K562 (cell line): ENCODE results near the gene ALDH7A1. TPM values are rescaled to one million over a fixed set of nuclear protein-coding genes. Genes with fewer than 3 reads are reported as not detected.

Source experiments
- ATAC-seq: fragments of 200-7000 bp; cut with Tn5 transposase; 3 replicates; pipeline ENCODE4 v1.9.1; 2020; ENCODE audit warnings: moderate library complexity
- BruUV-seq: library from RNA; stranded (reverse); fragments of 400-500 nt; replicated peaks from 2 replicates; lab custom pipeline; 2021; lab: Mats Ljungman, UMichigan
- CTCF ChIA-PET: fragments of 300-600 bp; formaldehyde crosslinking; extraction: SDS; loops from one replicate; lab custom pipeline; 2021; ENCODE audit warnings: low intra/inter-chr PET ratio; lab: Yijun Ruan, JAX
- POLR2A ChIA-PET: fragments of 300-600, 350-650 bp; sonication (Branson Sonifier 250); formaldehyde crosslinking; extraction: SDS; loops from one replicate; lab custom pipeline; 2021; ENCODE audit warnings: antibody characterized with exemption, inconsistent platforms; lab: Yijun Ruan, JAX
- DNase-seq, 4 experiments: peaks; one replicate each; pipeline versions ENCODE4 v3.0.0 to v3.0.0-alpha.2; 2011 to 2018; ENCODE audit warnings: low spot score in 3 of 4, mixed read lengths in 3 of 4; ENCODE audit errors: extremely low read depth in 1 of 4
- FAIRE-seq: peaks from 2 replicates; lab custom pipeline; 2011; peaks lifted over from hg19 to GRCh38; lab: Jason Lieb, UNC
- H2AFZ ChIP-seq: 2 replicates; pipeline ENCODE4 v1.6.0; 2011; ENCODE audit warnings: low read depth, low read length, control low read depth, inconsistent platforms
- H3K27ac ChIP-seq: fragments of 200-600 bp; 3 replicates; pipeline ENCODE4 v1.8.0; 2011; ENCODE audit warnings: low read depth, mild to moderate bottlenecking, control low read depth, inconsistent platforms, low read length, moderate library complexity, mixed read lengths; ENCODE audit errors: extremely low read depth
- H3K27me3 ChIP-seq, 2 experiments: fragments of 300-600 bp in 1 of 2; 2 replicates in 1 of 2; 3 replicates in 1 of 2; pipeline versions ENCODE4 v1.6.0 to v1.8.0; 2011; ENCODE audit warnings: inconsistent platforms in 2 of 2, low read length in 2 of 2, mild to moderate bottlenecking in 1 of 2, mixed read lengths in 1 of 2, moderate library complexity in 1 of 2; ENCODE audit not compliant: control insufficient read depth in 2 of 2, insufficient read depth in 2 of 2
- H3K36me3 ChIP-seq: fragments of 300-600 bp; 3 replicates; pipeline ENCODE4 v1.8.0; 2011; ENCODE audit warnings: mild to moderate bottlenecking, low read length, inconsistent platforms; ENCODE audit not compliant: control insufficient read depth, insufficient read depth
- H3K4me1 ChIP-seq, 2 experiments: fragments of 200-600 bp in 1 of 2; replicated peaks in 1 of 2; 2 replicates in 1 of 2; 3 replicates in 1 of 2; pipeline versions ENCODE4 v1.5.1 to v1.8.0; 2011; ENCODE audit warnings: inconsistent platforms in 2 of 2, low read length in 2 of 2, mild to moderate bottlenecking in 1 of 2, mixed read lengths in 1 of 2, moderate library complexity in 1 of 2; ENCODE audit not compliant: control insufficient read depth in 2 of 2, insufficient read depth in 2 of 2
- H3K4me2 ChIP-seq: 2 replicates; pipeline ENCODE4 v1.6.1; 2011; ENCODE audit warnings: low read length, control low read depth, inconsistent platforms, mixed read lengths; ENCODE audit not compliant: insufficient read depth
- H3K4me3 ChIP-seq: fragments of 200-600 bp; sonication (generic), shearing (Covaris generic); 2 replicates; pipeline ENCODE4 v1.5.1; 2016; ENCODE audit warnings: control low read depth, inconsistent platforms
- H3K79me2 ChIP-seq: fragments of 200-600 bp; 3 replicates; pipeline ENCODE4 v1.8.0; 2011; ENCODE audit warnings: low read length, inconsistent platforms; ENCODE audit not compliant: control insufficient read depth, insufficient read depth
- H3K9ac ChIP-seq, 2 experiments: 2 replicates each; pipeline versions ENCODE4 v1.6.0 to v1.6.1; 2011; ENCODE audit warnings: low read depth in 2 of 2, low read length in 2 of 2, control low read depth in 1 of 2, inconsistent platforms in 1 of 2, mild to moderate bottlenecking in 1 of 2, mixed read lengths in 1 of 2; ENCODE audit not compliant: insufficient read depth in 1 of 2
- H3K9me1 ChIP-seq: one replicate; pipeline ENCODE4 v1.6.0; 2011; ENCODE audit warnings: inconsistent platforms, mild to moderate bottlenecking, low read length, moderate library complexity; ENCODE audit not compliant: control insufficient read depth, insufficient read depth
- H3K9me3 ChIP-seq: replicated peaks from 2 replicates; pipeline ENCODE4 v1.5.1; 2011; ENCODE audit warnings: low read depth, low read length, inconsistent platforms; ENCODE audit not compliant: control insufficient read depth, insufficient read depth
- H4K20me1 ChIP-seq: replicated peaks from 2 replicates; pipeline ENCODE4 v1.6.1; 2011; ENCODE audit warnings: low read length, inconsistent platforms, mixed read lengths; ENCODE audit not compliant: control insufficient read depth, insufficient read depth
- ATF1 ChIP-seq, 2 experiments: fragments of 450-650 bp in 1 of 2; IDR thresholded peaks; 2 replicates each; pipeline ENCODE4 v1.6.1; 2016; ENCODE audit warnings: missing compliant biosample characterization in 1 of 2, missing genetic modification characterization in 1 of 2
- DEAF1 ChIP-seq: fragments of 450-650 bp; formaldehyde crosslinking; IDR thresholded peaks from 2 replicates; pipeline ENCODE4 v1.4.0; 2020; ENCODE audit warnings: mild to moderate bottlenecking, moderate library complexity
- FOXA1 ChIP-seq: fragments of 450-650 bp; IDR thresholded peaks from 2 replicates; pipeline ENCODE4 v1.6.1; 2016; ENCODE audit warnings: mild to moderate bottlenecking, borderline replicate concordance
- HDAC8 ChIP-seq: fragments of 450-650 bp; IDR thresholded peaks from 2 replicates; pipeline ENCODE4 v1.6.1; 2016; ENCODE audit warnings: mild to moderate bottlenecking, missing genetic modification characterization, moderate library complexity, missing compliant biosample characterization
- NBN ChIP-seq: fragments of 450-650 bp; IDR thresholded peaks from 2 replicates; pipeline ENCODE4 v1.6.1; 2016; ENCODE audit warnings: low read depth, mild to moderate bottlenecking
- NELFE ChIP-seq: IDR thresholded peaks from 2 replicates; pipeline ENCODE4 v1.6.1; 2011; ENCODE audit warnings: mild to moderate bottlenecking; ENCODE audit not compliant: insufficient read depth, insufficient read length
- RAD51 ChIP-seq: fragments of 450-650 bp; IDR thresholded peaks from 2 replicates; pipeline ENCODE4 v1.7.1; 2016; ENCODE audit warnings: low read depth, mild to moderate bottlenecking, borderline replicate concordance
- SMARCA4 ChIP-seq: fragments of 450-650 bp; IDR thresholded peaks from 2 replicates; pipeline ENCODE4 v1.6.1; 2016
- ZC3H11A ChIP-seq: IDR thresholded peaks from 2 replicates; pipeline ENCODE4 v1.6.1; 2012; ENCODE audit warnings: low read depth, low read length, improper control_type of control experiment
- ZNF197 ChIP-seq: fragments of 200-800 bp; sonication (Bioruptor generic); IDR thresholded peaks from 2 replicates; pipeline ENCODE4 v1.6.1; 2016; ENCODE audit warnings: low read depth, missing genetic modification characterization, missing compliant biosample characterization
- ZNF740 ChIP-seq, 3 experiments: fragments of 200-800 bp in 1 of 3; sonication (Bioruptor generic) in 1 of 3; sonication (generic) in 1 of 3; formaldehyde crosslinking in 1 of 3; IDR thresholded peaks; 2 replicates each; pipeline versions ENCODE4 v1.6.1 to v1.8.0; 2016 to 2022; ENCODE audit warnings: mild to moderate bottlenecking in 2 of 3, missing compliant biosample characterization in 2 of 3, missing genetic modification characterization in 2 of 3, missing genetic modification reagents in 1 of 3
- WGBS: fragments of 100-300 bp; shearing (Covaris generic); methylation state at CpG from one replicate; pipeline ENCODE4 v1.1.6; 2016; ENCODE audit warnings: low coverage, mixed read lengths; ENCODE audit not compliant: insufficient coverage; ENCODE audit errors: missing lambda C conversion rate; 5-methylcytosine and 5-hydroxymethylcytosine counted together
- in situ Hi-C: fragments of 300-500 bp; cut with MboI; formaldehyde crosslinking; loops from 4 replicates; pipeline ENCODE4 v1.15.0; 2018; ENCODE audit warnings: inconsistent platforms, mixed read lengths
- intact Hi-C: fragments of 100-400 bp; cut with micrococcal nuclease; formaldehyde crosslinking; loops from 2 replicates; pipeline ENCODE4 v1.14.2; 2022
- polyA plus RNA-seq, 8 experiments: library from polyadenylated mRNA; depleted of rRNA in 4 of 8; stranded (reverse) in 5 of 8; unstranded in 3 of 8; fragments of >200 nt; fragmentation: Nextera tagmentation in 2 of 8; fragmentation: Illumina TruSeq in 1 of 8; extraction: Ambion mirVana in 2 of 8; extraction: Trizol in 1 of 8; gene quantifications; 2 replicates each; pipeline versions ENCODE4 v1.2.1 to v1.2.3, GENCODE V29; 2011 to 2014; ENCODE audit warnings: inconsistent platforms in 1 of 8, missing spikeins in 1 of 8
- total RNA-seq, 7 experiments: library from RNA; depleted of rRNA in 6 of 7; stranded (reverse); fragments of >200 nt in 6 of 7; fragmentation: Illumina TruSeq in 2 of 7; extraction: Trizol in 2 of 7; gene quantifications; 2 replicates each; pipeline versions ENCODE4 v1.2.1 to v1.2.3, GENCODE V29; 2011 to 2021; ENCODE audit warnings: low replicate concordance in 1 of 7

Gene ALDH7A1
- total and polyA plus RNA-seq, 9 of the 15 experiments (the other 6 are each of a cell fraction or from before 2014, with no cell fraction given): 0.04 to 0.49 TPM; not detected in 7

- no peak overlapping the region for H3K9ac ChIP-seq
- H3K4me3 ChIP-seq: no peak overlapping the region
- H3K27me3 ChIP-seq: no peaks in the 10 kb centered on the region
- H4K20me1 ChIP-seq: no peaks in the 10 kb centered on the region
- intact Hi-C loops (no loop called here), in situ Hi-C loops (no loop called here)
- WGBS: 64% methylated on average over 1 of the region's 2 CpGs
- ChIA-PET CTCF (no interaction called here), POLR2A (no interaction called here)
- no TSS peak for BruUV-seq
- no peaks in the 10 kb centered on the region for H3K9me3 ChIP-seq
- H2AFZ ChIP-seq: no peak overlapping the region
- no peaks in the 10 kb centered on the region for H3K9me1 ChIP-seq
- ATAC-seq: no peak
- no peak overlapping the region for H3K4me2 ChIP-seq
- no peak for DNase-seq
- no peak overlapping the region for H3K27ac ChIP-seq
- FAIRE-seq: no peak
- H3K79me2 ChIP-seq: no peaks in the 10 kb centered on the region
- peaks cover 0 to 3% of the 10 kb centered on the region in 2 experiments; a peak in 1 of 5 replicates for H3K4me1 ChIP-seq
- TF ChIP-seq SMARCA4 (no peak), ZNF740 (CRISPR knock-in tag; IDR thresholded peaks at IDR 0.05) (no peak), ZNF740 (tag; IDR thresholded peaks at IDR 0.05) (no peak), ATF1 (CRISPR knock-in tag; IDR thresholded peaks at IDR 0.05) (no peak), ATF1 (tag; IDR thresholded peaks at IDR 0.05) (no peak), FOXA1 (no peak), RAD51 (no peak), HDAC8 (tag) (no peak), ZC3H11A (no peak), ZNF197 (CRISPR knock-in tag) (no peak), NELFE (no peak), NBN (no peak), DEAF1 (CRISPR knock-in tag) (no peak)
- no peaks in the 10 kb centered on the region for H3K36me3 ChIP-seq
Observed at GRCh38 chr5:126484253-126484652, 110.8 kb downstream of the ALDH7A1 start.
